ENCODE measurements around the gene PPP2R5E.
"Not testable (repeated sequence)": the region's sequence is repeated elsewhere in the genome, so short reads cannot be mapped to it uniquely, and the experiment has no call there.

The PPP2R5E gene

GRCh38 chr14:63543000-63543825 lies at the start of gene PPP2R5E:
Gene PPP2R5E (minus strand): TSS chr14:63543377. CDS start chr14:63539685, 3,692 bp downstream.
- in situ Hi-C loops (cut with MboI; ENCODE audit: low sequenced_read_pairs), result no loop called here

DNA sequence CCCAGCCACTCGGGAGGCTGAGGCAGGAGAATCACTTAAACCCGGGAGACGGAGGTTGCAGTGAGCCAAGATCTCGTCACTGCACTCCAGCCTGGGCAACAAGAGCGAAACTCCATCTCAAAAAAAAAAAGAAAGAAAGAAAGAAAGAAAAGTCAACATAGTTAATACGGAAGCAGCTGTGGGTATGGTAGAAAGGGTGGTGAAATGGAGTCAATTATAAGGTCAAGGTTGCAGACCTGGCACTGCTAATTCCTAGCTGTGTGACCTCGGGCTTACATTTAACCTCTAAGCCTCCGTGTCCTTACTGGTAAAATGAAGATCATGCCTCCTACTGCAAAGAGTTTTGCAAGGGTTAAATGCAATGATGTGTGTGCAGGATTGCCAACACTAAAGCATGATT lies 39.9 kb upstream of the PPP2R5E start:
- in situ Hi-C loops (cut with MboI; ENCODE audit: low sequenced_read_pairs), result not testable (repeated sequence)

DNA sequence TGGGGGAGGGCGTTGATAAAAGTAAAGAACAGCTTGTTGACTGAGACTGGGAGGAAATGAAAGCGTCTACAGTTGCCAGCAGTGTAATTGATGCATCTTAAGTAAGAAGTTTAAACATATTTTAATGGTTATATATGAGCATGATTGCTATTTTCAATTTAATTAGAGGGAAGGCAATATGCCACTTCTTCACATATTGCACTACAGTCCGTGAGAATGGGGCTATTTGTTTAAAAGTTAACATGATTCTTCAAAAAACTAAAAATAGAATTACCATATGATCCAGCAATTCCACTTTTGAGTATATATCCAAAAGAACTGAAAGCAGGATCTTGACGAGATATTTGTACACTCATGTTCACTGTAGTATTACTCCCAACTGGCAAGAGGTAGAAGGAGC lies 38.3 kb upstream of the PPP2R5E start:
- in situ Hi-C loops (cut with MboI; ENCODE audit: low sequenced_read_pairs), result no loop called here

GRCh38 chr14:63578300-63578699 lies 35.1 kb upstream of the PPP2R5E start:
- in situ Hi-C loops (cut with MboI; ENCODE audit: low sequenced_read_pairs), result no loop called here

DNA sequence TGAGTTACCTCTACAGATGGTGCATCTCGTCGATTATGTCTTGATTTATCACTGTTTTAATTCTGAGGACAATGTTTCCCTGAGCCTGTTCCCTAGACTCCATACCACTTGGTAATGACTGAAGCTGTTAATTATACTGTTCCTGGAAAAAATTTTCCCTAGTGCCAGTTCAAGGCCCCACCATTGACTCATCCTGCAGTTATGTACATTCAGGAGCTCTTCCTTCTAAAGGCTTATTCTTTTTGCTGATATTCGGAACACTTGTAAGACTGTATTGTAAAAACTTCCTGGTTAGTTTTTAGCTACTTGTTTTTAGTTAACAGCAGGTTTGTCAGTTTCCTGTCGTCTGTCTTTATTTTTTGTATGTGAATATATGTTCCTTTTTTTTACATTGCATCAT lies 30.4 kb upstream of the PPP2R5E start:
- in situ Hi-C loops (cut with MboI; ENCODE audit: low sequenced_read_pairs), result no loop called here

DNA sequence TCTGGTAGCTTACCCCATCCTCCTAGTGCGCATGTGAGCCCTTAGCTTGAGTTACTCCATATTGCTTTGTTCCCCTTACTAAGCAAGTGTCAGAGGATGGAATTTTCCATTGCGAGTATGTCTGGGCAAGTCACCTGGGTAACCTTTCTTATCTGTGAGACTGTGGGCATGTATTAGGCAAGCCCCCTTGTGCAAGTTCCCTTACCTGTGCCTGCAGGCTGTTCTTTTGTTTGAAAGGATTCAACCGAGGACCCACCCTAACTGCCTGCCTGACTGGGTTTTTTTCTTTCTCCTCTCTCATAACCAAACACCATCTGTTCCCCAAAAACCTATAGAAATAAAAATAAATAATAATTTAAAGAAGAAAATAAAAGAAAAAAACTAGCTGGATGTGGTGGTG lies 22.3 kb upstream of the PPP2R5E start:
- in situ Hi-C loops (cut with MboI; ENCODE audit: low sequenced_read_pairs), result no loop called here

GRCh38 chr14:63564318-63564717 lies 21.1 kb upstream of the PPP2R5E start:
- in situ Hi-C loops (cut with MboI; ENCODE audit: low sequenced_read_pairs), result no loop called here

DNA sequence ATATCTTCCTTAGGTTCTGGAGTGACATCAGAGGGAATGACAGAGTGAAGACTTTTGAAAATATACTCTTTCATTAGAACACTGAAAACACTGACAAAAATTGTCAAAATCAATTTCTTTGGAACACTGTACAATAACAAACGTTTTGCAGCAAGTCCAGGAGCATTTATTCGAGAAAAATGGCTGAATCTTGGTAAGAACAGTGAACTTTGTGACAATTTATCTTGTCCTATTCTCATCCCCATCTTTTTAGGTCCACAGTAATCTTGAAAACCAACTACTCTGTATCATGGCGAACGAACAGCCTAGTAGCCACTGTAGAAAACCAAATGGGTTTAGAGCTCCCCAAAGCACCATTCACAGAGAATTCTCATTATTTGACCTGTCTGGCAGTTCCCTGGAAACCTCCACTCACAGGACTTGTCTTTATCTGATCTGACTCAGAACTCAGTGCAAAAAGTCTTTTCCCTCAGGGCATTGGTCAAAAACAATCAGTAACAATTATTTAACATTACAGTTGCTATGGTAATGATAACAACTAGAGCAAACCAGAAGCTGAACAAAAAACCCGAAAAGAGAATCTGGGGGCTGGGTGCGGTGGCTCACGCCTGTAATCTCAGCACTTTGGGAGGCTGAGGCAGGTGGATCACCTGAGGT lies 20.3 kb upstream of the PPP2R5E start:
- in situ Hi-C loops (cut with MboI; ENCODE audit: low sequenced_read_pairs), result no loop called here

DNA sequence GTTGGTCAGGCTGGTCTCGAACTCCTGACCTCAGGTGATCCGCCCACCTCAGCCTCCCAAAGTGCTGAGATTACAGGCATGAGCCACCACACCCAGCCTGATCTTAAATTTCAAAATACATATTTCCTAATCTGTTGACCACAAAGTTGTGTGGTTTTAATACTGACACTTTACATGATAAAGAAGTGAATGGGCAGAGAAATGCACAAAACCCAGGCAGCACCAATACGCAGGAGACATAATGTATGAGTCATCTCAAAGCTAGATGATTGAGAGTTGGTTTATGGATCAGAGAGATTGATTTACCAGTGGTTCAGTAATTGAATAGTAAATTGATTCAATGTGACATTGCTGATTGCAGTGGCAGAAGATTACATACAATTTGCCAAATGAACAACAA lies 19.2 kb upstream of the PPP2R5E start:
- in situ Hi-C loops (cut with MboI; ENCODE audit: low sequenced_read_pairs), result no loop called here

- in situ Hi-C loops (cut with MboI; ENCODE audit: low sequenced_read_pairs), result no loop called here
Measured at GRCh38 chr14:63555572-63555971, 12.4 kb upstream of the PPP2R5E start.

- in situ Hi-C loops (cut with MboI; ENCODE audit: low sequenced_read_pairs), result no loop called here
Measured at GRCh38 chr14:63551332-63551731, 8.2 kb upstream of the PPP2R5E start.

DNA sequence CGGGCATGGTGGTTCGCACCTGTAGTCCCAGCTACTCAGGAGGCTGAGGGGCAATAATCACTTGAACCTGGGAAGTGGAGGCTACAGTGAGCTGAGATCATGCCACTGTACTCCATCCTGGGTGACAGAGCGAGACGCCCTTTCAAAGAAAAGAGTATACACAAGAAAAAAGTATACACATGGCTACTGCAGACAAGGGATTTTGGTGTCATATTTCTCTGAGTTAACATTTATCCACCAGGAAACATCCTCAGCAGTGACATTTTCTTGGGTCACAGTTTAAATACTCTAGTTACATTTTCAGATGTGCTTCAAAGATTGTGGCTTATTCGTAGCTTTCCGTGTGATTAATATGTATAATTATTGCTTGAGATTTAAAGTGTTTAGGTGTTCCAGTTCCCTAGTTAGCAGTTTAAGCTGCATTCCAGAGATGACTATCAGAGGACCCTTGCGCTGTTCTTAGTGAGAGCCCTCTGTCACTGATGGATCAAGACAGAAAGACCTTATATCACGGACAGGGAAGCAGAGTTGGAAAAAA lies 4.7 kb upstream of the PPP2R5E start:
- in situ Hi-C loops (cut with MboI; ENCODE audit: low sequenced_read_pairs), result no loop called here

DNA sequence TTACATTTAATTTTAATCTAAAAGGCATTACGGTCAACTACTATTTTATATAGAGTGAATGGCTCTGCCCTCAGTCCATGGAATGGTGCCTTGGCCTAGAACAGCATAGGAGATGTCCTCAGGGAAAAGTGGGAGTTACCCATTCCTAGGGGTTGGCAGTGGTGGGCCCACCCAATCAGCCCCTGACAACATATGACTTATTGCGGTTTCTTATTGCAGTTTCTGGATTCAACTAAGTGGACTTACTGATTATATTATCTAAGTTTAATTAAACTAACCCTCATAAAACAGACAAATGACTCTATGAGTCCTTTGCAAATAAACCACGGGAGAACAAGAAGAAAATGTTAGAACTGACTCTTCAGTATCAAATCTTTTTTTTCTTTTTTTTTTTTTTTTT lies 2.3 kb upstream of the PPP2R5E start:
- in situ Hi-C loops (cut with MboI; ENCODE audit: low sequenced_read_pairs), result no loop called here

DNA sequence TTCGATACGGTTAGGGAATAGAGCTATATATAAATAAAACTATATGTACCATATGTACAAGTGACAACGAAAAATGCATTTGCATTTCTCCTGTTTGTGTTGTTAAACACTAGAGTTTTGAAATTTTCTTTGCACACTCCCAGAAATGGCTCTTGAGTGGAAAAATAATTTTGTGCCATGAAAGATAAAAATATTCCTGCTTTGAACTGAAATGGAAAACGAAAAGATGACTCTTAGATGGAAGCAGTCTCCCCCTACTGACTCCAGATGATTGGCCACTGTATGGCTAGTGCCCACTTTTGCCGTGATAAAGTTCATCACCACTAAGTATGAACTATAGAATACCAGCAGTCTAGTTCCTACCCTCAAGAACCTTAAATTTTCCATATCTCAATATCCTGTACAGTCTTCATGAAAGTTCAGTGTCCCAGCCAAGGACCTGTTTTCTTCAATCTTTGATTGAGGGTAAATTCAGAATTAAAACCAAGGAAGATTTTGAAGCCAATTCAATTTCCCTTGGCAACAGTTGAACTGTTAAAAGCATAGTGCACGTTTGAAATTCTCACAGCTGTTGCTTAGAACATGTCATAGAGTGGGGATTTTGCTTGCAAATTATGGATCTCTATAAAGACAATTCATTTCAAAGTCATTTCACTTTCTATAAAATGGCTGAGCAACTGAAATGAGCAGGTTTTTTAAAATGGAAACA lies 1.6 kb upstream of the PPP2R5E start:
- in situ Hi-C loops (cut with MboI; ENCODE audit: low sequenced_read_pairs), result no loop called here

- in situ Hi-C loops (cut with MboI; ENCODE audit: low sequenced_read_pairs), result no loop called here
Measured at GRCh38 chr14:63543826-63544406, 739 bp upstream of the PPP2R5E start.

- in situ Hi-C loops (cut with MboI; ENCODE audit: low sequenced_read_pairs), result no loop called here
Measured at GRCh38 chr14:63542231-63542999, 762 bp downstream of the PPP2R5E start.

DNA sequence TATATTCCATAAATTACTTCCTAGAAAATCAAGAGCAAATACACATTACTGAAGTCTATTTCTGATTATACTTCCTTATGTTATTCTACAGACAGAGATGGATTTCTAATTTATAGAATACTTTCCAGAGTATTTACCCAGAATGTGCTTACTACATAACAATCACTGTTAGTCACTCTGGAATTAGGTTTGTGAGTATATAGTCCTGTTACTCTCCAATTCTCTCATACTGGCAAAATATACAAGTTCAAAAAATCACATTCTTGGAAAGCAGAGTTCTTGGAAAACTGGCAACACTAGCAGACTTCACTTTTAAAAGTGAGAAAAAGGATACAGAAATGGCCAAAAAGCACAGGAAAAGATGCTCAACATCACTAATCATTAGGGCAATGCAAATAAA lies 7.3 kb downstream of the PPP2R5E start:
- in situ Hi-C loops (cut with MboI; ENCODE audit: low sequenced_read_pairs), result no loop called here

- in situ Hi-C loops (cut with MboI; ENCODE audit: low sequenced_read_pairs), result no loop called here
Measured at GRCh38 chr14:63533474-63533873, 9.7 kb downstream of the PPP2R5E start.

GRCh38 chr14:63524537-63525155 lies 18.5 kb downstream of the PPP2R5E start:
- in situ Hi-C loops (cut with MboI; ENCODE audit: low sequenced_read_pairs), result no loop called here
